ENCODE results near the gene CACTIN.
A peak's percentile ranks its signal among the peaks of the same experiment; 100 is the strongest.
"Not testable (repeated sequence)": the region's sequence is repeated elsewhere in the genome, so short reads cannot be mapped to it uniquely, and the experiment has no call there.

The CACTIN gene

GRCh38 chr19:3585301-3586126, 41.1 kb downstream of the CACTIN start, which contains the start of gene GIPC3:
Gene GIPC3 (plus strand): TSS chr19:3585478. CDS start chr19:3585598, 120 bp downstream.
- no peak for DNase-seq

GRCh38 chr19:3584036-3584802, 42.4 kb downstream of the CACTIN start:
- not testable (repeated sequence) for DNase-seq

GRCh38 chr19:3581792-3582191, 44.8 kb downstream of the CACTIN start:
- DNase-seq, result not testable (repeated sequence)

- no peak for DNase-seq
These were observed 46.2 kb downstream of the CACTIN start for GRCh38 chr19:3580156-3580934.

GRCh38 chr19:3578390-3578789, 48.2 kb downstream of the CACTIN start:
- DNase-seq, result no peak

- DNase-seq, result no peak
These were observed 48.8 kb downstream of the CACTIN start for GRCh38 chr19:3577723-3578344.

- DNase-seq, result no peak
These were observed 49.7 kb downstream of the CACTIN start for GRCh38 chr19:3576696-3577443.

- no peak for DNase-seq
These were observed 50.5 kb downstream of the CACTIN start for GRCh38 chr19:3575949-3576673.

- peak in 1 of 2 experiments; percentile 43 for DNase-seq
These were observed 51.3 kb downstream of the CACTIN start for GRCh38 chr19:3575260-3575741.

- DNase-seq, result peak; percentile 96 to 97
These were observed 52.5 kb downstream of the CACTIN start for GRCh38 chr19:3573858-3574637.

GRCh38 chr19:3573162-3573857, 53.3 kb downstream of the CACTIN start:
- no peak for DNase-seq

GRCh38 chr19:3572855-3573161, 53.8 kb downstream of the CACTIN start, which contains the start of gene HMG20B:
Gene HMG20B (plus strand): TSS chr19:3572944. CDS start chr19:3573310, 366 bp downstream.
- no peak for DNase-seq

- DNase-seq, result peak; percentile 99
These were observed 54.3 kb downstream of the CACTIN start for GRCh38 chr19:3572132-3572854.

GRCh38 chr19:3570606-3571011, 56.0 kb downstream of the CACTIN start:
- DNase-seq, result no peak

- not testable (repeated sequence) for DNase-seq
These were observed 56.5 kb downstream of the CACTIN start for GRCh38 chr19:3570042-3570441.

GRCh38 chr19:3565139-3565538, 61.5 kb downstream of the CACTIN start:
- DNase-seq, result no peak

- DNase-seq, result no peak
These were observed 62.7 kb downstream of the CACTIN start for GRCh38 chr19:3563709-3564524.
